Measurements from ENCODE around the gene CCR6. TPM values are rescaled to one million over a fixed set of nuclear protein-coding genes. Genes with fewer than 3 reads are reported as not detected.
"Not testable (repeated sequence)": the region's sequence is repeated elsewhere in the genome, so short reads cannot be mapped to it uniquely, and the experiment has no call there.

Gene CCR6
- total and polyA plus RNA-seq, 7 donors = 0.01 to 0.05 TPM; not detected in 5

DNA sequence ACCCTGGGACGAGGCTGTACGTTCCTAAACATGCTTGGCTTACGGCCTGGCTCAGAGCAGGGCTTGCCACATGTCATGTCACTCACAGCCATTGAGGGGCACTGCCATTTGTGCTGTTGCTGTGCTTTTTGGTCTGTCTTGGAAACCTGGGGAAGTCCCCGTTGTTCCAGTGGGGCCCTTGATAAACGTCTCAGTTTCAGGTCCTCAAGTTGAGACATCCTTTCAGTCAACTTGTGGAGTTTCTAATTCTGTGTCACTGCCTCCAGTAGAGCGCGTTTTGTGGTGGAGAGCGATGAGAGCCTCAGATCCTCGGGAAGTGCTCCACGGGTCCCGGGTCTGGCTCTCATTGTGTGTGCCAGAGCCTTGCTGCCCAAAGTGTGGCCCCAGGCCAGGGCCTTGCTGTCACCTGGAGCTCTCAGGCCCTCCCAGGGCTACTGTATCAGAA lies 43.0 kb upstream of the CCR6 start:
- ATAC-seq (no peak), DNase-seq (no peak)
- Histone ChIP-seq H3K27ac (no peak overlapping the region), H3K27me3 (ENCODE audit: insufficient read depth in 3 of 3, low read length in 2 of 3) (no peaks in the 10 kb centered on the region), H3K36me3 (ENCODE audit: insufficient read depth in 1 of 2, low read depth in 1 of 2) (no peaks in the 10 kb centered on the region), H3K4me1 (no peaks in the 10 kb centered on the region), H3K9me3 (no peaks in the 10 kb centered on the region), H3K4me3 (no peak overlapping the region)
- WGBS, 3 donors = 46 to 61% (median 55%) methylated on average over 11 of the region's 11 CpGs
- intact Hi-C loops (cut with DNase I) = no loop called here
- TF ChIP-seq, protein P1, sequence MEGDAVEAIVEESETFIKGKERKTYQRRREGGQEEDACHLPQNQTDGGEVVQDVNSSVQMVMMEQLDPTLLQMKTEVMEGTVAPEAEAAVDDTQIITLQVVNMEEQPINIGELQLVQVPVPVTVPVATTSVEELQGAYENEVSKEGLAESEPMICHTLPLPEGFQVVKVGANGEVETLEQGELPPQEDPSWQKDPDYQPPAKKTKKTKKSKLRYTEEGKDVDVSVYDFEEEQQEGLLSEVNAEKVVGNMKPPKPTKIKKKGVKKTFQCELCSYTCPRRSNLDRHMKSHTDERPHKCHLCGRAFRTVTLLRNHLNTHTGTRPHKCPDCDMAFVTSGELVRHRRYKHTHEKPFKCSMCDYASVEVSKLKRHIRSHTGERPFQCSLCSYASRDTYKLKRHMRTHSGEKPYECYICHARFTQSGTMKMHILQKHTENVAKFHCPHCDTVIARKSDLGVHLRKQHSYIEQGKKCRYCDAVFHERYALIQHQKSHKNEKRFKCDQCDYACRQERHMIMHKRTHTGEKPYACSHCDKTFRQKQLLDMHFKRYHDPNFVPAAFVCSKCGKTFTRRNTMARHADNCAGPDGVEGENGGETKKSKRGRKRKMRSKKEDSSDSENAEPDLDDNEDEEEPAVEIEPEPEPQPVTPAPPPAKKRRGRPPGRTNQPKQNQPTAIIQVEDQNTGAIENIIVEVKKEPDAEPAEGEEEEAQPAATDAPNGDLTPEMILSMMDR (IDR thresholded peaks at IDR 0.05) = no peak

DNA sequence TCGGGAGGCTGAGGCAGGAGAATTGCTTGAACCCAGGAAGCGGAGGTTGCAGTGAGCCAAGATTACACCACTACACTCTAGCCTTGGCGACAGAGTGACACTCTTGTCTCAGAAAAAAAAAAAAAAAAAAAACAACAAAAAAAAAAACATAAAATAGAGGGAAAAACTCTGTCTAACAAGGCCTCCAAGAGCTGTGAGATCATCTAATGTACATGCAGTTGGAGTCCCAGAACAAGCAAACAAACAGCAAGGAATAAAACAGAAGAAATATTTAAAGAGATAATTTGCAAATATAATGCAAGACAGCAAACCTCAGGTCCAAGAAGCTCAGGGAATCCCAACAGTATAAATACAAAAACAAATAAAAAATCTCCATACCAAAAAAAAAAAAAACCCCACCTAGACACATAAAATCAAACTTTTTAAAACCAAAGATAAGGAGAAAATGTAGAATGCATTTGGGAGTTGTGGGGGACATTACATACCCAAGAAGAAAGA lies 35.0 kb upstream of the CCR6 start:
- DNase-seq = no peak
- ATAC-seq = no peak
- no peaks in the 10 kb centered on the region for H3K9me3 ChIP-seq
- H3K27ac ChIP-seq = no peak overlapping the region
- peaks cover 0 to under 1% (median 0%) of the 10 kb centered on the region in 3 donors for H3K27me3 ChIP-seq (ENCODE audit: insufficient read depth in 3 of 3, low read length in 2 of 3)
- no peaks in the 10 kb centered on the region for H3K36me3 ChIP-seq (ENCODE audit: insufficient read depth in 1 of 2, low read depth in 1 of 2)
- TF ChIP-seq, protein P1 (IDR thresholded peaks at IDR 0.05) = no peak
- intact Hi-C loops (cut with DNase I) = no loop called here
- H3K4me3 ChIP-seq = no peak overlapping the region
- no peaks in the 10 kb centered on the region for H3K4me1 ChIP-seq
- WGBS, 3 donors = 92 to 97% (median 96%) methylated on average over 3 of the region's 3 CpGs

DNA sequence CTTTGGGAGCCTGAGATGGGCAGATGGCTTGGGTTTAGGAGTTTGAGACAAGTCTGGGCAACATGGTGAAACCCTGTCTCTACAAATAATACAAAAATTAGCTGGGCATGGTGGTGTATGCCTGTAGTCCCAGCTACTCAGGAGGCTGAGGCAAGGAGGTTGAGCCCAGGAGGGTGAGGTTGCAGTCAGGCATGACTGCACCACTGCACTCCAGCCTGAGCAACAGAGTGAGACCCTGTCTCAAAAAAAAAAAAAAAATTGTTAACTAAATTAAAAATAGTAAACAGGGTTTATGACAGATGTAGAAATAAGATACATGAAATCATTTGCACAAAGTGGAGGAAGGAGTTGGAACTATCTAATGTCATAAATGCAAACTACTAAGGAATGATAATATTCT lies 34.2 kb upstream of the CCR6 start:
- intact Hi-C loops (cut with DNase I); H3K27ac ChIP-seq; H3K36me3 ChIP-seq (ENCODE audit: insufficient read depth in 1 of 2, low read depth in 1 of 2); DNase-seq; H3K27me3 ChIP-seq (ENCODE audit: insufficient read depth in 3 of 3, low read length in 2 of 3); H3K4me3 ChIP-seq; ATAC-seq; H3K9me3 ChIP-seq; H3K4me1 ChIP-seq: not testable (repeated sequence)

DNA sequence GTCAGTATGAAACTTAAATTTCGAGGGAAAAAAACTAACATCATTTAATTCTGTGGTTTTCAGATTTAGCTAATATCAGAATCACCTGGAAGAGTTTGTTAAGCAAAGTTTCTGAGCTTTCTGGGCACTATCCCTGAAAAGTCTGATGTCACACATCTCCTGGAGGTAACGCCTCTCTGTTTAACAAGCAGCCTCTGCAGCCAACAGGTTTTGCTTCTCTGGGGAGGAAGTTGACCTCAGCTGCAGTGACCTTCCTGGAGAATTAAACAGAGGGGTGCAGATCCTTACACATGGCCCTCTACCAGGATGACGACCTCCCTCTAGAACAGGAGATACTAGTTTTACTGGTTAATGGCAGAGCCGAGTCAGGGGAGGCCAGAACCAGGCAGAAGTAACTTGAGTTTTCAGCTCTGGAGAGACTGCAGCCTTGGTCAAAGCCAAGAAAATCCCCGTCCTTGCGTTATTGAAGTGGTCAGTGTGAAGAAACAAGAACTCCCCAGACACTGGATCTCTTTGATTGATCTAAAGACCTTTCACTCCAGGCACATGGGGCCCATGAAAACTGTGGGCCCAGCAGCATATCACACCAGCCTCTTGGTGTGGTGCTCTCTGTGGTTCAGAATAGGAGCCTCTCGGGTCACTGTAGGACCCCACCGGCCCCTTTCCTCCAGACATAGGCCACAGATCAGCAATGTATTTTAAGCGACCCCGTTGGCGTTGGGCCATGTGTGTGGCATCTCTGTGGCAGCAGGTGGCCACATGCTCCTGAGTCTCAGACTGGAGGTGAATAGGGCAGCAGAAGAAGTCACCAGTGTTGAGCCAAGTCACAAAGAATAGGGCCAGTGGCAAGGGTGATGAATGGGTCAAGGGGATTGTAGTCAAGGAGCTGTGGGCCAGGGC lies 33.4 kb upstream of the CCR6 start:
- no peak for DNase-seq
- WGBS, 3 donors = 83 to 86% (median 85%) methylated on average over 11 of the region's 11 CpGs
- no peaks in the 10 kb centered on the region for H3K4me1 ChIP-seq
- H3K9me3 ChIP-seq = no peaks in the 10 kb centered on the region
- TF ChIP-seq, protein P1 (IDR thresholded peaks at IDR 0.05) = no peak
- no peak for ATAC-seq
- no peaks in the 10 kb centered on the region for H3K36me3 ChIP-seq (ENCODE audit: insufficient read depth in 1 of 2, low read depth in 1 of 2)
- no peak overlapping the region for H3K4me3 ChIP-seq
- no peak overlapping the region for H3K27ac ChIP-seq
- intact Hi-C loops (cut with DNase I) = no loop called here
- peaks cover 0 to 1% (median 0%) of the 10 kb centered on the region in 3 donors for H3K27me3 ChIP-seq (ENCODE audit: insufficient read depth in 3 of 3, low read length in 2 of 3)

DNA sequence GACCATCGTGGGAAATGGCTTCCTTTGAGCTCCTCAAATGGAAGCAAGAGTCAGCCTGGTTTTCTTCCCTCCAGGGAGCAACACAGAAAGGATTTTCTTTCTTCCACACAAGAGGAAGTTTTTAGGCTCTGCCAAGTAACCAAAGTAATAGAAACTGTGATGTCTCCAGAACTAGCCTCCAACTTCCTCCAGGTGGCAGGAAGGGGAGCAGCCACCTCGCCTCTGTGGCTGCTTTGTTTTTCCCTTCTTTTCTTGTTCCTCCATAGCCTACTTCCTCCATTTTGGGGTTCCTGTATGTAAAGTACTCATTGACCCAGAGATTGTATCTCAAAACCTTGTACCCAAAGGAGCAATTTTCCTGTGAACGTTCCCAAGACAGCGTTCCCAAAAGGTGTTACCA lies 32.7 kb upstream of the CCR6 start:
- H3K27me3 ChIP-seq (ENCODE audit: insufficient read depth in 3 of 3, low read length in 2 of 3) = peaks cover 0 to 1% (median 0%) of the 10 kb centered on the region in 3 donors
- H3K27ac ChIP-seq = no peak overlapping the region
- no peaks in the 10 kb centered on the region for H3K4me1 ChIP-seq
- ATAC-seq (no peak), DNase-seq (no peak)
- WGBS, 3 donors = 71 to 87% (median 84%) methylated on average over 4 of the region's 4 CpGs
- no peak overlapping the region for H3K4me3 ChIP-seq
- H3K9me3 ChIP-seq = no peaks in the 10 kb centered on the region
- intact Hi-C loops (cut with DNase I) = no loop called here
- TF ChIP-seq, protein P1 (IDR thresholded peaks at IDR 0.05) = no peak
- no peaks in the 10 kb centered on the region for H3K36me3 ChIP-seq (ENCODE audit: insufficient read depth in 1 of 2, low read depth in 1 of 2)
